NCI-H526 (cell line): Measurements from ENCODE around the gene HSF4.

Experiments used
- DNase-seq, 2 experiments: peaks; one replicate each; lab custom pipeline; 2025; lab: John Stamatoyannopoulos, UW

Gene HSF4

GRCh38 chr16:67150047-67150832, 14.3 kb upstream of the HSF4 start:
- DNase-seq = peak in 1 of 2 experiments; percentile 50

GRCh38 chr16:67150833-67151396, 13.6 kb upstream of the HSF4 start, which contains the start of gene B3GNT9:
B3GNT9 (minus strand) TSS chr16:67150998; CDS start chr16:67150485, 513 bp downstream.
- DNase-seq = peak in 1 of 2 experiments; percentile 66

- DNase-seq = peak in 1 of 2 experiments; percentile 4
These were observed 13.0 kb upstream of the HSF4 start for GRCh38 chr16:67151431-67152097.

- DNase-seq = no peak
These were observed 9.8 kb upstream of the HSF4 start for GRCh38 chr16:67154578-67155294.

GRCh38 chr16:67155295-67156142, 9.0 kb upstream of the HSF4 start:
- peak; percentile 23 to 83 for DNase-seq

- DNase-seq = no peak
These were observed 8.3 kb upstream of the HSF4 start for GRCh38 chr16:67156143-67156844.

- no peak for DNase-seq
These were observed 7.3 kb upstream of the HSF4 start for GRCh38 chr16:67157106-67157748.

GRCh38 chr16:67157892-67158635, 6.5 kb upstream of the HSF4 start:
- no peak for DNase-seq

GRCh38 chr16:67158637-67159600, 5.6 kb upstream of the HSF4 start:
- peak in 1 of 2 experiments; percentile 34 for DNase-seq

- DNase-seq = no peak
These were observed 2.9 kb upstream of the HSF4 start for GRCh38 chr16:67161595-67162058.

GRCh38 chr16:67162506-67163163, 1.9 kb upstream of the HSF4 start:
- peak in 1 of 2 experiments; percentile 7 for DNase-seq

GRCh38 chr16:67163164-67163998, 1.2 kb upstream of the HSF4 start:
- peak; percentile 65 to 90 for DNase-seq

- DNase-seq = peak; percentile 26 to 73
These were observed 466 bp upstream of the HSF4 start for GRCh38 chr16:67163999-67164558.

GRCh38 chr16:67165121-67166078, 855 bp downstream of the HSF4 start:
- DNase-seq = no peak

GRCh38 chr16:67166110-67166547, 1.6 kb downstream of the HSF4 start:
- no peak for DNase-seq
